HFFc6 (cell line): ENCODE data around the gene LAG3. TPM values are rescaled to one million over a fixed set of nuclear protein-coding genes. Genes with fewer than 3 reads are reported as not detected.

ENCODE experiments used
- DNase-seq: peaks from one replicate; pipeline ENCODE4 v3.0.0-alpha.2; 2018
- H3K27ac Mint-ChIP-seq: 2 replicates; pipeline ENCODE4 v1.8.0; 2020; ENCODE audit warnings: mild to moderate bottlenecking, mixed read lengths
- H3K27me3 Mint-ChIP-seq: 2 replicates; pipeline ENCODE4 v1.8.0; 2021; ENCODE audit warnings: mild to moderate bottlenecking, moderate library complexity, mixed read lengths; ENCODE audit not compliant: insufficient read depth
- H3K36me3 Mint-ChIP-seq: 2 replicates; pipeline ENCODE4 v1.8.0; 2021; ENCODE audit warnings: low read depth, mixed read lengths
- H3K4me1 Mint-ChIP-seq: 2 replicates; pipeline ENCODE4 v1.8.0; 2020; ENCODE audit warnings: low read depth, mixed read lengths
- H3K4me3 Mint-ChIP-seq: 2 replicates; pipeline ENCODE4 v1.8.0; 2020; ENCODE audit warnings: mild to moderate bottlenecking, moderate library complexity, mixed read lengths
- H3K9me3 Mint-ChIP-seq: 2 replicates; pipeline ENCODE4 v1.8.0; 2020; ENCODE audit warnings: mild to moderate bottlenecking, mixed read lengths
- CTCF ChIP-seq: fragments of 200-600 bp; sonication (generic); IDR thresholded peaks from 2 replicates; pipeline ENCODE4 v1.5.0; 2021; ENCODE audit warnings: antibody characterized with exemption, mild to moderate bottlenecking
- total RNA-seq, 6 experiments: library from RNA; stranded (reverse); fragmentation: NEBNext Ultra II Directional; extraction: Animal tissue kit (Norgen Biotek cat#: 25700); gene quantifications; 2 replicates in 1 of 6; 3 replicates in 5 of 6; pipeline ENCODE4 v1.2.3, GENCODE V29; 2021

Gene LAG3
- total RNA-seq, 6 experiments from 2014 or later = 0.15 to 0.64 (median 0.50) TPM

DNA sequence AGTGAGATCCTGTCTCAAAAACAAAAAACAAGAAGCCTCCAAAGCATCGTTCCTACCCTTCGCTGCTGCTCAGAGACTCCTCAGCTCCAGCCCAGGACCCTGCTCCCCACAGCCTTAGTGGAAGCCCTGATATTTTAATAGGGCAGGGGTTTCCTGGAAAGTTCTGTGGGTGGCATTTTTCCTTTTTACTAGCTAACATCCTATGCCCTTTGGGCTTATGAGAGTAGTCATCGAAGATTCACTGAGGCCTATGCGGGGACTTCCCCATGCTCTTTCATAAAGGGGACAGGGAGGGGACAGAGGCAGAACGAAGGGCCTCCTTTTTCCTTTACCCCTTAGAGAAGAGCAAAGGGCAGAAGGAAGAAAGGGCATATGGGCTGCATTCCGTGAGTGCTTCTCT is 8.3 kb downstream of the LAG3 start:
- H3K9me3 Mint-ChIP-seq = no peaks in the 10 kb centered on the region
- H3K27ac Mint-ChIP-seq = no peak overlapping the region
- H3K27me3 Mint-ChIP-seq = peaks cover 3% of the 10 kb centered on the region
- no peak for DNase-seq
- peaks cover 16% of the 10 kb centered on the region for H3K4me1 Mint-ChIP-seq
- no peak overlapping the region for H3K4me3 Mint-ChIP-seq
- no peaks in the 10 kb centered on the region for H3K36me3 Mint-ChIP-seq
- no peak for TF ChIP-seq CTCF

- Mint-ChIP-seq H3K9me3 (no peaks in the 10 kb centered on the region), H3K4me3 (no peak overlapping the region), H3K27me3 (peaks cover 3% of the 10 kb centered on the region), H3K36me3 (no peaks in the 10 kb centered on the region), H3K4me1 (peaks cover 16% of the 10 kb centered on the region), H3K27ac (no peak overlapping the region)
- no peak for TF ChIP-seq CTCF
- DNase-seq = no peak
Observed at GRCh38 chr12:6782119-6782518, 9.8 kb downstream of the LAG3 start.

DNA sequence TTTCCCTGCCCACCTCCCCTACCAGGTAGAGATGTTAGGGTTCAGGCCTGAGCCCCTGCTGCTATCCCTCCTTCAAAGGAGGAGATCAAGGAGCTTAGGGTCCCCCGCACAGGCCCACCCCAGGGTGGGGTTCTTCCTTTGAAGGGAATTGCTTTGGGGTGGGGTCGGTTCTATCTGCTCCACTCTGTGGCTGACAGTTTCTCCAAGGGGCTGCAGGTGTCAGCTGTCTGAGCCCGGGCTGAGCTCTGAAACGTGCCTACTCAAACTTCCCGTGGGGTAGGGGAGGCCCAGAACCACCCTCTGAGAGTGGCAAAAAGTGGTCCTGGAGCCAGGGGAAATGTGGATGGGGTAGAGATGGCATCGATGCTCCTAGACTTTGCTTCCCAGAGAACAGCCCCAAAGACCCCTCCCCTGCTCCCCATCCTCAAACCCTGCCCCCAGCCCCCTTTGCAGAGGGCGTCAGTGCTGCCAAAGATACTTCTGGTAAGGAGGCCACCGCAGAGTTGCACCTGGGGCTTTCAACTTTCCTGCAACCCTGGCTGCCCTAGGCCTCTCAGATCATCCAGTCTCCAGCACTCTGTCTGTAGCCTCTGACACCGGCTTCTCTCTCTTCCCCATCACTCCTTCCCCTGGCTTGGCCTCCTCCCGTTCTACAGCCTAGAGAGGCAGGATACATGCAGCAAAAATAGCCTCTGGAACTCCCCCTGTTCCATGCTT is 10.7 kb downstream of the LAG3 start:
- Mint-ChIP-seq H3K9me3 (no peaks in the 10 kb centered on the region), H3K4me1 (peaks cover 14% of the 10 kb centered on the region), H3K4me3 (no peak overlapping the region), H3K27ac (no peak overlapping the region), H3K27me3 (no peaks in the 10 kb centered on the region; the same call in none of the 2 replicates), H3K36me3 (no peaks in the 10 kb centered on the region)
- TF ChIP-seq CTCF = no peak
- DNase-seq = no peak

- no peak for TF ChIP-seq CTCF
- peaks cover 2% of the 10 kb centered on the region for H3K27me3 Mint-ChIP-seq
- H3K27ac Mint-ChIP-seq = no peak overlapping the region
Observed at GRCh38 chr12:6783828-6784227, 11.5 kb downstream of the LAG3 start.

DNA sequence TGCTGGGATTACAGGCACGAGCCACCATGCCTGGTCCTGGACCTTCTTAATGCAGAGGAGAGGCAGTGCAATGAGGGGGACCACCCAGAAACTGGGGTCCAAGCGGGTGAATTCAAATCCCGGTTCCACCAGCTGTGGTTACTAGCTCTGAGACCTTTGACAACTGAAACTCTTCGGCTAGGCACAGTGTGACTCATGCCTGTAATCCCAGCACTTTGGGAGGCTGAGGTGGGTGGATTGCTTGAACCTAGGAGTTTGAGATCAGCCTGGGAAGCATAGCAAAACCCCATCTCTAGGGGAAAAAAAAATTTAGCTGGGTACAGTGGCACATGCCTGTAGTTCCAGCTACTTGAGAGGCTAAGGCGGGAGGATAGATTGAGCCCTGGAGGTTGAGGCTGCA is 12.0 kb downstream of the LAG3 start:
- no peak for DNase-seq
- Mint-ChIP-seq H3K9me3 (no peaks in the 10 kb centered on the region), H3K27me3 (peaks cover 2% of the 10 kb centered on the region), H3K36me3 (no peaks in the 10 kb centered on the region), H3K4me1 (0 out of 2 replicates have a peak, but pooled peaks cover 3% of the 10 kb centered on the region), H3K4me3 (no peak overlapping the region), H3K27ac (no peak overlapping the region)
- no peak for TF ChIP-seq CTCF

More at GRCh38 chr12:6783828-6784227, 11.5 kb downstream of the LAG3 start:
- peaks cover 6% of the 10 kb centered on the region for H3K4me1 Mint-ChIP-seq
- H3K9me3 Mint-ChIP-seq = no peaks in the 10 kb centered on the region
- no peak for DNase-seq
- H3K36me3 Mint-ChIP-seq = no peaks in the 10 kb centered on the region
- no peak overlapping the region for H3K4me3 Mint-ChIP-seq
